GM12878 (cell line): ENCODE measurements around the gene CUL4A. TPM values are rescaled to one million over a fixed set of nuclear protein-coding genes. Genes with fewer than 3 reads are reported as not detected.

ENCODE experiments used
- BACH1 ChIP-seq: fragments of 450-650 bp; IDR thresholded peaks from 2 replicates; pipeline ENCODE4 v1.6.1; 2017; ENCODE audit warnings: mild to moderate bottlenecking, borderline replicate concordance
- BCL11A ChIP-seq: IDR thresholded peaks from 2 replicates; pipeline ENCODE4 v1.6.1; 2011; ENCODE audit warnings: low read depth, low read length
- BHLHE40 ChIP-seq, 2 experiments: fragments of 450-650 bp in 1 of 2; IDR thresholded peaks; 2 replicates each; pipeline ENCODE4 v1.6.1; 2011 to 2017; ENCODE audit warnings: low read depth in 2 of 2, borderline replicate concordance in 1 of 2, improper control_type of control experiment in 1 of 2, low read length in 1 of 2, mild to moderate bottlenecking in 1 of 2
- BMI1 ChIP-seq: fragments of 450-650 bp; IDR thresholded peaks from 2 replicates; pipeline ENCODE4 v1.6.1; 2016; ENCODE audit warnings: mild to moderate bottlenecking, moderate library complexity, borderline replicate concordance
- CHD2 ChIP-seq: IDR thresholded peaks from 2 replicates; pipeline ENCODE4 v1.6.1; 2011; ENCODE audit warnings: low read depth, low read length, improper control_type of control experiment, borderline replicate concordance
- CREB1 ChIP-seq: IDR thresholded peaks from 2 replicates; pipeline ENCODE4 v1.6.1; 2012; ENCODE audit warnings: low read depth, mild to moderate bottlenecking, inconsistent platforms
- HDGF ChIP-seq: fragments of 450-650 bp; IDR thresholded peaks from 2 replicates; pipeline ENCODE4 v1.6.1; 2016; ENCODE audit warnings: antibody characterized with exemption
- IKZF2 ChIP-seq, 2 experiments: fragments of 450-650 bp; IDR thresholded peaks; 2 replicates each; pipeline ENCODE4 v1.6.1; 2017; ENCODE audit warnings: mild to moderate bottlenecking in 2 of 2, moderate library complexity in 2 of 2
- JUNB ChIP-seq: IDR thresholded peaks from 2 replicates; pipeline ENCODE4 v1.6.1; 2016; ENCODE audit warnings: antibody characterized with exemption, mild to moderate bottlenecking
- KDM1A ChIP-seq: fragments of 200-600 bp; sonication (generic); IDR thresholded peaks from 2 replicates; pipeline ENCODE4 v1.6.1; 2016; ENCODE audit warnings: borderline replicate concordance
- KLF5 ChIP-seq: fragments of 450-650 bp; IDR thresholded peaks from 2 replicates; pipeline ENCODE4 v1.6.1; 2014; ENCODE audit warnings: mild to moderate bottlenecking; ENCODE audit not compliant: partially characterized antibody
- MYB ChIP-seq: fragments of 150-350 bp; IDR thresholded peaks from 2 replicates; pipeline ENCODE4 v1.6.1; 2014; ENCODE audit warnings: mild to moderate bottlenecking, low read depth, low read length, borderline replicate concordance
- NFXL1 ChIP-seq: fragments of 450-650 bp; IDR thresholded peaks from 2 replicates; pipeline ENCODE4 v1.6.1; 2017; ENCODE audit warnings: antibody characterized with exemption, mild to moderate bottlenecking, borderline replicate concordance
- NFYA ChIP-seq: IDR thresholded peaks from 2 replicates; pipeline ENCODE4 v1.6.1; 2011; ENCODE audit warnings: low read depth, mild to moderate bottlenecking, low read length, improper control_type of control experiment, borderline replicate concordance
- RELA ChIP-seq: fragments of 450-650 bp; IDR thresholded peaks from 2 replicates; pipeline ENCODE4 v1.8.0; 2014; ENCODE audit warnings: borderline replicate concordance; ENCODE audit not compliant: partially characterized antibody
- SP1 ChIP-seq: IDR thresholded peaks from one replicate; pipeline ENCODE4 v1.6.1; 2011; ENCODE audit warnings: low read depth, low read length
- SPI1 ChIP-seq: IDR thresholded peaks from 2 replicates; pipeline ENCODE4 v1.6.1; 2011; ENCODE audit warnings: low read depth, mild to moderate bottlenecking, low read length, moderate library complexity, borderline replicate concordance; ENCODE audit not compliant: insufficient read depth
- TBL1XR1 ChIP-seq: IDR thresholded peaks from 2 replicates; pipeline ENCODE4 v1.6.1; 2012; ENCODE audit warnings: low read depth, low read length, improper control_type of control experiment
- TCF3 ChIP-seq: IDR thresholded peaks from 2 replicates; pipeline ENCODE4 v1.6.1; 2012; ENCODE audit warnings: low read depth, mild to moderate bottlenecking, low read length, borderline replicate concordance; ENCODE audit not compliant: insufficient read depth
- YBX1 ChIP-seq: fragments of 450-650 bp; IDR thresholded peaks from 2 replicates; pipeline ENCODE4 v1.6.1; 2016; ENCODE audit warnings: antibody characterized with exemption
- polyA plus RNA-seq, 11 experiments: library from polyadenylated mRNA; depleted of rRNA in 4 of 11; unstranded in 6 of 11; stranded (reverse) in 5 of 11; fragments of >200 nt; fragmentation: Nextera tagmentation in 4 of 11; fragmentation: Illumina TruSeq in 1 of 11; extraction: Ambion mirVana in 4 of 11; extraction: Trizol in 1 of 11; gene quantifications; 1 replicate in 1 of 11; 2 replicates in 10 of 11; pipeline versions ENCODE4 v1.2.1 to v1.2.3, GENCODE V29; 2011 to 2016; ENCODE audit warnings: inconsistent platforms in 2 of 11, missing spikeins in 2 of 11, low read depth in 1 of 11
- total RNA-seq, 4 experiments: library from RNA; depleted of rRNA in 3 of 4; stranded (reverse); fragments of >200 nt in 3 of 4; fragmentation: Illumina TruSeq in 1 of 4; extraction: Trizol in 1 of 4; gene quantifications; 2 replicates each; pipeline versions ENCODE4 v1.2.1 to v1.2.3, GENCODE V29; 2013 to 2021
- TF ChIP-seq, protein P1 (sequence below): fragments of 150-350 bp; IDR thresholded peaks from 2 replicates; pipeline ENCODE4 v1.6.1; 2014; ENCODE audit warnings: mild to moderate bottlenecking, low read depth, low read length
- TF ChIP-seq, protein P2 (sequence below): fragments of 450-650 bp; IDR thresholded peaks from 2 replicates; pipeline ENCODE4 v1.6.1; 2016; ENCODE audit warnings: mild to moderate bottlenecking, moderate library complexity, borderline replicate concordance

CUL4A gene
- total and polyA plus RNA-seq, 10 of the 15 experiments (the other 5 are each of a cell fraction or from before 2014, with no cell fraction given), result 19.7 to 74.3 (median 55.6) TPM

DNA sequence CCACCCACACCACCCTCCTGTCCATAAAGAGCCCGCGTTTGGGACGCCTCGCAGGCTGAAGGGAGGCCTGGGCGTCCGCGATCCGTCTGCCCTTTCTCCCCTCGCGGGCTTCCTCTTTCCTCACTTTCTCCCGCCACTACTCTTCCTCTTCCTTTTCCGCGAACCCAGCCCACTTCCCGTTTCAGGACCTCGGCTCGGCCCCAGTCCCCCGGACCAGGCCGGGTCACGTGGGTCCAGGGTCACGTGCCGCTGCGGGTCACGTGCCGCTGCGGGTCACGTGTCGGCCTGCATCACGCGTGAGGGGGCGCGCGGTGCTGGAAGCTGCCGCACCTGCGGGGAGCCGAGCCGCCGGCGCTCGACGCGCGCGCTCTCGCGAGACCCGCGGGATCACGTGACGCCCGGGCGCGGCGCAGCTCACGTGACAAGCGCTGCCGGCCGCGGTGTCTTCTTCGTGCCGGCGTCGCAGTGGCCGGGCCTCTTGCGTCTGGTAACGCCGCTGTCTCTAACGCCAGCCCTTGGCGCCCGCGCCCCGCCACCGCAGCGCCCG, 87.5 kb downstream of the CUL4A start, which contains the start of gene LAMP1 (continued):
- TF ChIP-seq, protein P1, sequence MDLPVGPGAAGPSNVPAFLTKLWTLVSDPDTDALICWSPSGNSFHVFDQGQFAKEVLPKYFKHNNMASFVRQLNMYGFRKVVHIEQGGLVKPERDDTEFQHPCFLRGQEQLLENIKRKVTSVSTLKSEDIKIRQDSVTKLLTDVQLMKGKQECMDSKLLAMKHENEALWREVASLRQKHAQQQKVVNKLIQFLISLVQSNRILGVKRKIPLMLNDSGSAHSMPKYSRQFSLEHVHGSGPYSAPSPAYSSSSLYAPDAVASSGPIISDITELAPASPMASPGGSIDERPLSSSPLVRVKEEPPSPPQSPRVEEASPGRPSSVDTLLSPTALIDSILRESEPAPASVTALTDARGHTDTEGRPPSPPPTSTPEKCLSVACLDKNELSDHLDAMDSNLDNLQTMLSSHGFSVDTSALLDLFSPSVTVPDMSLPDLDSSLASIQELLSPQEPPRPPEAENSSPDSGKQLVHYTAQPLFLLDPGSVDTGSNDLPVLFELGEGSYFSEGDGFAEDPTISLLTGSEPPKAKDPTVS, result 0 out of 2 replicates have a peak, but pooled peaks have one; percentile 59
- TF ChIP-seq KLF5, result peak; percentile 89
- TF ChIP-seq CREB1, result peak; percentile 86
- TF ChIP-seq NFXL1, result no peak
- peak; percentile 100 for TF ChIP-seq RELA
- no peak for TF ChIP-seq NFYA
- TF ChIP-seq BMI1, result no peak
- peak; percentile 88 for TF ChIP-seq TCF3
- no peak for TF ChIP-seq JUNB
- TF ChIP-seq CHD2, result peak; percentile 100
- peak; percentile 68; a peak in 3 of 4 replicates for TF ChIP-seq IKZF2 (IDR thresholded peaks at IDR 0.05)
- TF ChIP-seq BHLHE40 (IDR thresholded peaks at IDR 0.05; ENCODE audit: borderline replicate concordance in 1 of 2, low read depth in 2 of 2, low read length in 1 of 2), result peak; percentile 100
- TF ChIP-seq SP1, result peak; percentile 54
- no peak for TF ChIP-seq KDM1A
- TF ChIP-seq MYB, result no peak
- TF ChIP-seq SPI1, result peak; percentile 91
- 0 out of 2 replicates have a peak, but pooled peaks have one; percentile 15 for TF ChIP-seq HDGF
- TF ChIP-seq BACH1, result peak; percentile 92
- TF ChIP-seq, protein P2, sequence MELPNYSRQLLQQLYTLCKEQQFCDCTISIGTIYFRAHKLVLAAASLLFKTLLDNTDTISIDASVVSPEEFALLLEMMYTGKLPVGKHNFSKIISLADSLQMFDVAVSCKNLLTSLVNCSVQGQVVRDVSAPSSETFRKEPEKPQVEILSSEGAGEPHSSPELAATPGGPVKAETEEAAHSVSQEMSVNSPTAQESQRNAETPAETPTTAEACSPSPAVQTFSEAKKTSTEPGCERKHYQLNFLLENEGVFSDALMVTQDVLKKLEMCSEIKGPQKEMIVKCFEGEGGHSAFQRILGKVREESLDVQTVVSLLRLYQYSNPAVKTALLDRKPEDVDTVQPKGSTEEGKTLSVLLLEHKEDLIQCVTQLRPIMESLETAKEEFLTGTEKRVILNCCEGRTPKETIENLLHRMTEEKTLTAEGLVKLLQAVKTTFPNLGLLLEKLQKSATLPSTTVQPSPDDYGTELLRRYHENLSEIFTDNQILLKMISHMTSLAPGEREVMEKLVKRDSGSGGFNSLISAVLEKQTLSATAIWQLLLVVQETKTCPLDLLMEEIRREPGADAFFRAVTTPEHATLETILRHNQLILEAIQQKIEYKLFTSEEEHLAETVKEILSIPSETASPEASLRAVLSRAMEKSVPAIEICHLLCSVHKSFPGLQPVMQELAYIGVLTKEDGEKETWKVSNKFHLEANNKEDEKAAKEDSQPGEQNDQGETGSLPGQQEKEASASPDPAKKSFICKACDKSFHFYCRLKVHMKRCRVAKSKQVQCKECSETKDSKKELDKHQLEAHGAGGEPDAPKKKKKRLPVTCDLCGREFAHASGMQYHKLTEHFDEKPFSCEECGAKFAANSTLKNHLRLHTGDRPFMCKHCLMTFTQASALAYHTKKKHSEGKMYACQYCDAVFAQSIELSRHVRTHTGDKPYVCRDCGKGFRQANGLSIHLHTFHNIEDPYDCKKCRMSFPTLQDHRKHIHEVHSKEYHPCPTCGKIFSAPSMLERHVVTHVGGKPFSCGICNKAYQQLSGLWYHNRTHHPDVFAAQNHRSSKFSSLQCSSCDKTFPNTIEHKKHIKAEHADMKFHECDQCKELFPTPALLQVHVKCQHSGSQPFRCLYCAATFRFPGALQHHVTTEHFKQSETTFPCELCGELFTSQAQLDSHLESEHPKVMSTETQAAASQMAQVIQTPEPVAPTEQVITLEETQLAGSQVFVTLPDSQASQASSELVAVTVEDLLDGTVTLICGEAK, result peak; percentile 36; the same call in 1 of the 2 replicates
- TF ChIP-seq YBX1, result no peak
- TF ChIP-seq TBL1XR1, result peak; percentile 98
- no peak for TF ChIP-seq BCL11A
